ENCODE measurements around the gene C10orf120.

Gene C10orf120

GRCh38 chr10:122725006-122725405 lies 25.4 kb upstream of the C10orf120 start:
- no peak for DNase-seq (ENCODE audit: insufficient read length)
- FAIRE-seq: no peak

DNA sequence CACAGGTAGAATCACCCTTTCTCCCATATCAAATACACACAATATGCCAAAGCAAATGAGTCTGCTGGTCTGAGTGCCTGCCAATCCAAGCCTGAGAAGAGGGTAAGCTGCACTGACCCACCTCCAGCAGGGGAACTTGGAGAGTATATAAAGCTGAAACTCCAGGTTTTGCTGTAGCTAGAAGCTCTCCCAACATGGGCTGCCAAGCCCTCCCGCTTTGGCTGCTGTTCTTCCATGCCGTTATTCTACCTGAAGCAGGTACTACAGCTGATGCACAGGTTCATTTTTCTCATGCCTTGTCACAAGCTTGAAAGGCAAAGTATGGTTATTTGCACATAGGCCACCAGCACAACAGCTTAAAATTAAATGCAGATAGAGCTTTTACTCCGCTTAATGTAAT lies 21.5 kb upstream of the C10orf120 start:
- no peak for DNase-seq (ENCODE audit: insufficient read length)
- no peak for FAIRE-seq
- TF ChIP-seq POLR2A (IDR thresholded peaks at IDR 0.05; ENCODE audit: low read depth, low read length) (no peak), TAF1 (IDR thresholded peaks at IDR 0.05; ENCODE audit: borderline replicate concordance, low read depth, low read length) (no peak), POLR2AphosphoS5 (IDR thresholded peaks at IDR 0.05; ENCODE audit: low read depth, low read length) (no peak)

More at GRCh38 chr10:122725006-122725405, 25.4 kb upstream of the C10orf120 start:
- no peak for TF ChIP-seq TAF1 (IDR thresholded peaks at IDR 0.05; ENCODE audit: borderline replicate concordance, low read depth, low read length)
- no peak for TF ChIP-seq POLR2A (IDR thresholded peaks at IDR 0.05; ENCODE audit: low read depth, low read length)
- no peak for TF ChIP-seq POLR2AphosphoS5 (IDR thresholded peaks at IDR 0.05; ENCODE audit: low read depth, low read length)

DNA sequence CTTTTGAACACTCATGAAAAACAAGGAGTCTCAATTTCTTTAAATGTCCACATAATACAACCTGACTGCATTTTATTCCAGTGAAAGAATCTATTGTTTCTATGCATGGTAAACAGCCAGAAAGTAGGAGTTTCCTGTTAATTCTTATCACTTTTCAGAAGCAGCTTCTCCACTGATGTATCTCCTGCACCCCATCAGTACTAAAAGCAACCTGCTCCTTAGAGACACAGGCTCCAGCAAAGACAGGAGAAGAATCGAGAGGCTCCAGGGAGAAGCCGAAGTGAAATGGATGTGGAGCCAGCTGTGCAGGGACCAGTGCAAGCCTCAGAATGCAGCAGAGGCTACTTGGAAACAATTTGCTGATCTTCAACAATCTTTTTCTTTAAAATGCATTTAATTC lies 16.4 kb upstream of the C10orf120 start:
- no peak for FAIRE-seq
- no peak for DNase-seq (ENCODE audit: insufficient read length)
- TF ChIP-seq POLR2AphosphoS5 (IDR thresholded peaks at IDR 0.05; ENCODE audit: low read depth, low read length) (no peak), POLR2A (IDR thresholded peaks at IDR 0.05; ENCODE audit: low read depth, low read length) (no peak), TAF1 (IDR thresholded peaks at IDR 0.05; ENCODE audit: borderline replicate concordance, low read depth, low read length) (no peak)

- TF ChIP-seq TAF1 (IDR thresholded peaks at IDR 0.05; ENCODE audit: borderline replicate concordance, low read depth, low read length): no peak
- no peak for TF ChIP-seq POLR2A (IDR thresholded peaks at IDR 0.05; ENCODE audit: low read depth, low read length)
- no peak for TF ChIP-seq POLR2AphosphoS5 (IDR thresholded peaks at IDR 0.05; ENCODE audit: low read depth, low read length)
- no peak for FAIRE-seq
- no peak for DNase-seq (ENCODE audit: insufficient read length)
Measured at GRCh38 chr10:122715576-122715975, 15.9 kb upstream of the C10orf120 start.

DNA sequence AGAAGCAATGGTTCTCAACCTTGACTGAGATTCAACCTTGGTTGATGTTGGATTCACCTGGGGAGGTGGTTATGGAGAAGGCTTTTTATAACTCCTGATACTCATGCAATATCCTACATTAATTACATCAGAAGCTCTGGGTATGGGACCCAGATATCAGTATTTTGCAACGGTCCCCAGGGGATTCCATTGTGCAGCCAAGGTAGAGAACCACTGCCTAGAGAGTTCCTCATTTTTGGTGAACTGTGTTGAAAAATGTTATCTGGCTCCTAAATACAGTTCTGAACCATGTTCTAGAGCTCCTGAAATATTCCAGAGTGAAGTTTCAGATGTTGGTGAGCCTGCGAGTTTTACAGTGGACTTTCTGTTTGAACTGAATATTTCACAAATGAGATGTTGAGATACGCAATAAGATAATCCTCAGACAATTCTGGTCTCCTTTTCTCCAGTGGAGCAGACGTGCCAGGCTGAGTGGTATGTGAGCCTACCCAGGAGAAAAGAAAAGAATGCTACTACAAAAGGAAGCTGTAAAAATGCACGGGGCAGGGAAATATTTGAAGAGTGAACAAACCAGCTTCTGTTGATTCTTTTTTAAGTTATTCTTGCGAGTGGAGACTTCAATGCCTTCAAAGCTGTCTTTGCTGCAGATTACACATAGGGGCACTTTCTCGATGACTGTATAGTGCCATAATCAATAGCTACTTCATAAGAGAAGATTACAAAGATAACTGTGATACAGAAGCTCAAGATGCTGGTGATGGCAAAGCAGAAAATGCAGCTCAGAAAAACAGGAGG lies 13.6 kb upstream of the C10orf120 start:
- DNase-seq (ENCODE audit: insufficient read length) (no peak), FAIRE-seq (no peak)
- TF ChIP-seq TAF1 (IDR thresholded peaks at IDR 0.05; ENCODE audit: borderline replicate concordance, low read depth, low read length) (no peak), POLR2AphosphoS5 (IDR thresholded peaks at IDR 0.05; ENCODE audit: low read depth, low read length) (no peak), POLR2A (IDR thresholded peaks at IDR 0.05; ENCODE audit: low read depth, low read length) (no peak)

- no peak for TF ChIP-seq POLR2AphosphoS5 (IDR thresholded peaks at IDR 0.05; ENCODE audit: low read depth, low read length)
- no peak for TF ChIP-seq POLR2A (IDR thresholded peaks at IDR 0.05; ENCODE audit: low read depth, low read length)
- no peak for TF ChIP-seq TAF1 (IDR thresholded peaks at IDR 0.05; ENCODE audit: borderline replicate concordance, low read depth, low read length)
- DNase-seq (ENCODE audit: insufficient read length): no peak
- no peak for FAIRE-seq
Measured at GRCh38 chr10:122710576-122710975, 10.9 kb upstream of the C10orf120 start.

DNA sequence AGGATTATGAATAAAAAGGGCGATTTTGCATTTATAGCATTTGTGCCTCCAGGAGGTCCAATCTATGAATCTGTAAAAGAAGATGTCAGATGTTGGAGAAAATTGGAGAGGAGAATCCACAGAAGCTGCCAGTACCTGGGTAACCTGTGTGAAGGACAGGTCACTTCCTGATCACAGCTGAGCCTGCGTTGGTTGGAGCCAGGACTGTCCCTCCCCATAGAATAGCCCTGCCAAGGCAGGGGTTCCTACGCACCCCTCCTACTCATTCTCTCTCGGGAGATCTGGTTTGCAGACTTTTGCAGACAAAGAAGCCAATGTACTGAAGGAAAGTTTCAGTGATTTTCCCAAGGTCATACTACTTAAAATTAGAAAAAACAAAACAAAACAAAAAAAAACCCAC lies 10.3 kb upstream of the C10orf120 start:
- no peak for TF ChIP-seq TAF1 (IDR thresholded peaks at IDR 0.05; ENCODE audit: borderline replicate concordance, low read depth, low read length)
- no peak for TF ChIP-seq POLR2A (IDR thresholded peaks at IDR 0.05; ENCODE audit: low read depth, low read length)
- no peak for TF ChIP-seq POLR2AphosphoS5 (IDR thresholded peaks at IDR 0.05; ENCODE audit: low read depth, low read length)
- FAIRE-seq (no peak), DNase-seq (ENCODE audit: insufficient read length) (no peak)

DNA sequence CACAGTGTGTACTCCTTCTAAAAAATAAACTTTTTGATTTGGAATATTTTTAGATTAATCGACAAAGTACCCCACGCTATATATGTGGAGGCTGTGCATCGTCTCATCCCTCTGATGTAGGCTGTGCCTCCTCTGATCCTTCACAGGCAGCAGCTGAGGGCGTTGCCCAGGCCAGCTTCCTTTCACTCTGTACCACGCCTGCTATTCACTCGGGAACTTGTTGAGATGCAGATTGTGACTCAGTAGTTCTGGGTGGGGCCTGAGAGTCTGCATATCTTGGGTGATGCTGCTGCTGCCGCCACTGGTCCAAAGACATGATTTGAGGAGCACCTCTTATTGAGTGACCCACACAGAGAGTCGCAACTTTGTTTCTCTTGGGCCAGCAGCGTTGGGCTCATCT lies 7.9 kb upstream of the C10orf120 start:
- FAIRE-seq (no peak), DNase-seq (ENCODE audit: insufficient read length) (no peak)
- no peak for TF ChIP-seq POLR2AphosphoS5 (IDR thresholded peaks at IDR 0.05; ENCODE audit: low read depth, low read length)
- no peak for TF ChIP-seq TAF1 (IDR thresholded peaks at IDR 0.05; ENCODE audit: borderline replicate concordance, low read depth, low read length)
- TF ChIP-seq POLR2A (IDR thresholded peaks at IDR 0.05; ENCODE audit: low read depth, low read length): no peak

GRCh38 chr10:122706947-122707346 lies 7.3 kb upstream of the C10orf120 start:
- FAIRE-seq (no peak), DNase-seq (ENCODE audit: insufficient read length) (no peak)
- TF ChIP-seq POLR2AphosphoS5 (IDR thresholded peaks at IDR 0.05; ENCODE audit: low read depth, low read length) (no peak), POLR2A (IDR thresholded peaks at IDR 0.05; ENCODE audit: low read depth, low read length) (no peak), TAF1 (IDR thresholded peaks at IDR 0.05; ENCODE audit: borderline replicate concordance, low read depth, low read length) (no peak)

DNA sequence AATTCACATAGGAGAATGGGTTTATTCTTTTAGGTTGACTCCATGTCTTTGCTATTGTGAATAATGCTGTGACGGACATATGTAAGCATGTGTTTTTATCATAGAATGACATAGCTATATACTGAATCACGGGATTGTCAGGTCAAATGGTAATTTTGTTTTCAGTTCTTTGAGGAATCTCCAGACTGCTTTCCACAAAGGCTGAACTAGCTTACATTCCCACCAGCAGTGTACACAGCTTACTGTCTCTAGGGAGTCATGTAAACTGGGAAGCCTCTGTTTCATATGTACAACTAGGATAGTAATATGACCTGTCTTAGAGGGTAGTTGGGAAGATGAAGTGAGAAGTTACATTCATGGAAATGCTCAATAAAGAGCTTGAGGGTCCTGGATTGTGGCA lies 6.8 kb upstream of the C10orf120 start:
- no peak for TF ChIP-seq POLR2AphosphoS5 (IDR thresholded peaks at IDR 0.05; ENCODE audit: low read depth, low read length)
- no peak for TF ChIP-seq POLR2A (IDR thresholded peaks at IDR 0.05; ENCODE audit: low read depth, low read length)
- TF ChIP-seq TAF1 (IDR thresholded peaks at IDR 0.05; ENCODE audit: borderline replicate concordance, low read depth, low read length): no peak

DNA sequence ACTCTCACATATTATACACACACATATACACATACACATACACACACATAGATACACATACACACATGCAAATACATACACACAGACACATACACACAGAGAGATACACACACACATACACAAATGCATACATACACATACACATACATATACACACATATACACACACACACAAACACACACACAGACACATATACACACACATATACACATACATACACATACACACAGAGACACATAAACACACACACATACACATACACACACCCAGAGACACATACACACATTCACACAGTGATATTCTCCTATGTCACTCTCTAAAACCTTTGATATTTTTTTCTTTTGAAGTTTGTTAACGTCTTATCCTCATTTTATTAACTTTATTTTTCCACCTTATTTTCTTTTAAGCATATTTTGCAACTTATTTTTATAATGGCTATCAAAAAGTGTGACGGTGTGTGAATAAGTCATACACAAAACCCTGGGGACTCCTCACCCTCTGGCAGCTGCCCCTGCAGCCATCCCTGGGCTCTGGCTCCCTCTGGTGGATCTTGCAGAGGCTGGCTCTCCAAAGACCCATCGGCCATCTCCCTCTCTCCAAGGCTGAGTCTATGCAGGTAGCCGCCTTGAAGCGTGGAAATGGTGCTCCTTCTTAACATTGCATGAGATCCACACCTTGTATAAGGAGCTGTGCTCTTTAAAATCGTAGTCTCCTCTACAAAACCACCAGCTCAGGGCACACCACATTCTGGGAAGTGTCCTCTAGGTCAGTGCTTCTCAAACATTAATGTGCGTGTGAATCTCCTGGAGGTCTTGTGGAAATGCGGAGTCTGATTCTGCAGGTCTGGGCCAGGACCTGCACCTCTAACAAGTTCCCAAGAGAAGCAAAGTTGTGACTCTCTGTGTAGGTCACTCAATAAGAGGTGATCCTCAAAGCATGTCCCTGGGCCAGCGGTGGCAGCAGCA lies 4.1 kb upstream of the C10orf120 start:
- FAIRE-seq (peak; percentile 46), DNase-seq (ENCODE audit: insufficient read length) (peak; percentile 34)
- TF ChIP-seq POLR2AphosphoS5 (IDR thresholded peaks at IDR 0.05; ENCODE audit: low read depth, low read length) (no peak), POLR2A (IDR thresholded peaks at IDR 0.05; ENCODE audit: low read depth, low read length) (no peak), TAF1 (IDR thresholded peaks at IDR 0.05; ENCODE audit: borderline replicate concordance, low read depth, low read length) (no peak)

More for the DNA sequence above, 6.8 kb upstream of the C10orf120 start:
- FAIRE-seq (no peak), DNase-seq (ENCODE audit: insufficient read length) (no peak)
